ENCODE measurements around the gene PEX10.

The PEX10 gene

GRCh38 chr1:2426540-2426939 is 14.2 kb upstream of the PEX10 start:
- DNase-seq (ENCODE audit: low read depth in 1 of 2, low spot score in 1 of 2) = no peak

- no peak for DNase-seq (ENCODE audit: low read depth in 1 of 2, low spot score in 1 of 2)
These were observed 13.5 kb upstream of the PEX10 start for GRCh38 chr1:2425892-2426291.

- no peak for DNase-seq (ENCODE audit: low read depth in 1 of 2, low spot score in 1 of 2)
These were observed 10.2 kb upstream of the PEX10 start for GRCh38 chr1:2422523-2422922.

GRCh38 chr1:2419416-2419815 is 7.1 kb upstream of the PEX10 start:
- DNase-seq (ENCODE audit: low read depth in 1 of 2, low spot score in 1 of 2) = no peak

- no peak for DNase-seq (ENCODE audit: low read depth in 1 of 2, low spot score in 1 of 2)
These were observed 6.5 kb upstream of the PEX10 start for GRCh38 chr1:2418791-2419320.

- DNase-seq (ENCODE audit: low read depth in 1 of 2, low spot score in 1 of 2) = no peak
These were observed 5.5 kb upstream of the PEX10 start for GRCh38 chr1:2417833-2418225.

GRCh38 chr1:2417083-2417832 is 4.9 kb upstream of the PEX10 start:
- DNase-seq (ENCODE audit: low read depth in 1 of 2, low spot score in 1 of 2) = no peak

GRCh38 chr1:2416403-2416802 is 4.0 kb upstream of the PEX10 start:
- DNase-seq (ENCODE audit: low read depth in 1 of 2, low spot score in 1 of 2) = no peak

GRCh38 chr1:2415801-2416208 is 3.4 kb upstream of the PEX10 start:
- peak in 1 of 2 donors; percentile 13 for DNase-seq (ENCODE audit: low read depth in 1 of 2, low spot score in 1 of 2)

- DNase-seq (ENCODE audit: low read depth in 1 of 2, low spot score in 1 of 2) = no peak
These were observed 3.0 kb upstream of the PEX10 start for GRCh38 chr1:2415337-2415736.

GRCh38 chr1:2414297-2414958 is 2.1 kb upstream of the PEX10 start:
- DNase-seq (ENCODE audit: low read depth in 1 of 2, low spot score in 1 of 2) = peak; percentile 65 to 68

GRCh38 chr1:2413495-2414296 is 1.3 kb upstream of the PEX10 start:
- peak in 1 of 2 donors; percentile 12 for DNase-seq (ENCODE audit: low read depth in 1 of 2, low spot score in 1 of 2)

- no peak for DNase-seq (ENCODE audit: low read depth in 1 of 2, low spot score in 1 of 2)
These were observed 570 bp upstream of the PEX10 start for GRCh38 chr1:2412773-2413494.

GRCh38 chr1:2411801-2412394 is 466 bp downstream of the PEX10 start:
- no peak for DNase-seq (ENCODE audit: low read depth in 1 of 2, low spot score in 1 of 2)

GRCh38 chr1:2409745-2410144 is 2.6 kb downstream of the PEX10 start:
- no peak for DNase-seq (ENCODE audit: low read depth in 1 of 2, low spot score in 1 of 2)

- DNase-seq (ENCODE audit: low read depth in 1 of 2, low spot score in 1 of 2) = no peak
These were observed 3.5 kb downstream of the PEX10 start for GRCh38 chr1:2408859-2409276.

GRCh38 chr1:2408456-2408855 is 3.9 kb downstream of the PEX10 start:
- no peak for DNase-seq (ENCODE audit: low read depth in 1 of 2, low spot score in 1 of 2)

- DNase-seq (ENCODE audit: low read depth in 1 of 2, low spot score in 1 of 2) = no peak
These were observed 4.4 kb downstream of the PEX10 start for GRCh38 chr1:2407991-2408275.

- no peak for DNase-seq (ENCODE audit: low read depth in 1 of 2, low spot score in 1 of 2)
These were observed 5.0 kb downstream of the PEX10 start for GRCh38 chr1:2407166-2407990.

- DNase-seq (ENCODE audit: low read depth in 1 of 2, low spot score in 1 of 2) = no peak
These were observed 5.8 kb downstream of the PEX10 start for GRCh38 chr1:2406451-2407041.
